Neural progenitor cell (in vitro differentiated cells): Measurements from ENCODE around the gene IBA57.

ENCODE experiments used
- EZH2 ChIP-seq: fragments of 200-600 bp; sonication (generic); IDR thresholded peaks from 2 replicates; pipeline ENCODE4 v1.6.1; 2017; ENCODE audit warnings: antibody characterized with exemption, mild to moderate bottlenecking, moderate library complexity
- EZH2phosphoT487 ChIP-seq: fragments of 200-600 bp; sonication (generic); IDR thresholded peaks from 2 replicates; pipeline ENCODE4 v1.6.1; 2017; ENCODE audit warnings: antibody characterized with exemption
- TF ChIP-seq, protein P1 (sequence below): fragments of 200-600 bp; sonication (generic); IDR thresholded peaks from 2 replicates; pipeline ENCODE4 v1.5.1; 2017; ENCODE audit warnings: antibody characterized with exemption, mild to moderate bottlenecking

DNA sequence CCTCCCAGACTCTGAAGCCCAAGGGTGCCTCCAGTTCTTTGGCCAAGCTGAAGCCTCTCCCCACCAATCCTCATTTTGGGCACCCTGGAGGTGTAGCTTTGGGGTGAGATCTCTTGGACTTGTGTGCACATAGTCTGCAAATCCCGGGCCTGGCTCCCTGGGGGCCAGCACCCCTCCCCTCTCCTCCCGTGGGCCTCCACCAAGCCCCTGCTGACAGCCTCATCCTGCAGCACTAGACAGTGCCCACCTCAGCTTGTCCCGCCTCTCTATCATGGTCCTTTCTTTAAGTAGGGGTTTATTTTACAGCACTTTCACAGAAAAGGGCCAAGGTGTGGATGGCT, 12.7 kb upstream of the IBA57 start:
- TF ChIP-seq, protein P1, sequence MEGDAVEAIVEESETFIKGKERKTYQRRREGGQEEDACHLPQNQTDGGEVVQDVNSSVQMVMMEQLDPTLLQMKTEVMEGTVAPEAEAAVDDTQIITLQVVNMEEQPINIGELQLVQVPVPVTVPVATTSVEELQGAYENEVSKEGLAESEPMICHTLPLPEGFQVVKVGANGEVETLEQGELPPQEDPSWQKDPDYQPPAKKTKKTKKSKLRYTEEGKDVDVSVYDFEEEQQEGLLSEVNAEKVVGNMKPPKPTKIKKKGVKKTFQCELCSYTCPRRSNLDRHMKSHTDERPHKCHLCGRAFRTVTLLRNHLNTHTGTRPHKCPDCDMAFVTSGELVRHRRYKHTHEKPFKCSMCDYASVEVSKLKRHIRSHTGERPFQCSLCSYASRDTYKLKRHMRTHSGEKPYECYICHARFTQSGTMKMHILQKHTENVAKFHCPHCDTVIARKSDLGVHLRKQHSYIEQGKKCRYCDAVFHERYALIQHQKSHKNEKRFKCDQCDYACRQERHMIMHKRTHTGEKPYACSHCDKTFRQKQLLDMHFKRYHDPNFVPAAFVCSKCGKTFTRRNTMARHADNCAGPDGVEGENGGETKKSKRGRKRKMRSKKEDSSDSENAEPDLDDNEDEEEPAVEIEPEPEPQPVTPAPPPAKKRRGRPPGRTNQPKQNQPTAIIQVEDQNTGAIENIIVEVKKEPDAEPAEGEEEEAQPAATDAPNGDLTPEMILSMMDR: no peak
- TF ChIP-seq EZH2 (no peak), EZH2phosphoT487 (no peak)
